ENCODE measurements around the gene RBBP5. TPM values are rescaled to one million over a fixed set of nuclear protein-coding genes. Genes with fewer than 3 reads are reported as not detected.

Gene RBBP5
- total and polyA plus RNA-seq, 2 donors (not counting 1 experiment from before 2014, with no cell fraction given), result 6.8 to 18.5 TPM

DNA sequence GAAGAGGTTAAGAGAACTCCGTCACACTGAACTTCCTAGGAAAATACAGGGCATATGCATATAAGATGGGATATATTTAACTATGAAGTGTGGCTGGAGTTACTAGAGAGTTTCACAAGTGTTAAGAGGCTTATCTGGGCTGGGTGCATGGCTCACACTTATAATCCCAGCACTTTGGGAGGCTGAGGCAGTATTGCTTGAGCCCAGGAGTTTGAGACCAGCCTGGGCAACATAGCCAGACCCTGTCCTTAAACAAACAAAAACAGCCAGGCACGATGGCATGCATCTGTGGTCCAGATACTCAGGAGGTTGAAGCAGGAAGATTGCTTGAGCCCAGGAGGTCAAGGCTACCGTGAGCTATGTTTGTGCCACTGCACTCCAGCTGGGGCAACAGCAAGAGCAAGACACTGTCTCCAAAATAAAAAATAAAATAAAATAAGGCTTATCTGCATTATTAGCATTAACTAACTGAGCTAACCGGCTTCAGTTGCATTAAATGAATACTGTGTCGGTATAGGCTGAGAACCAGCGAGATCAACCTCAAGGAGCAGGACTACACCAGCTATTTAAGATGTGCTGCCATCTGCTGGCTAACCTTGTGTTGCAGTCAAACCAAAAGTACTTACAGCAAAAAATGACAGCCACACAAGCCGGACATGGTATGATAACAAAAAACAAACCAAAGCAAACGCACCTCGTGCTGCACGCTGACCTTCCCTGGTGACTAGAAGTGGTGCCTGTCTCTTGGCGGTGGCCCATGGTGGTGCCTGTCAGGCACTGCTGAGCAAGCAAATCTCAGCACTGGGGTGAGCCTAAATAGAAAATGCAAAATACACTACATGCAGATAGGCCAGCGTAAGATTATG, 19.7 kb upstream of the RBBP5 start:
- Histone ChIP-seq H3K27ac (ENCODE audit: low read length in 2 of 2) (no peak overlapping the region), H2AFZ (ENCODE audit: insufficient read depth, low read depth, low read length, poor library complexity, severe bottlenecking) (peak overlapping the region; percentile 38), H3K79me2 (ENCODE audit: control insufficient read depth, insufficient read depth, low read length) (no peaks in the 10 kb centered on the region), H3K9ac (ENCODE audit: low read length) (no peak overlapping the region), H3K4me2 (replicated peaks; ENCODE audit: low read depth, low read length, poor library complexity, severe bottlenecking) (peak overlapping the region; percentile 53), H4K20me1 (ENCODE audit: control insufficient read depth, insufficient read depth, low read length, poor library complexity, severe bottlenecking) (no peaks in the 10 kb centered on the region), H3K4me1 (ENCODE audit: control insufficient read depth in 2 of 2, insufficient read depth in 2 of 2, low read length in 2 of 2) (peaks cover 15 to 23% of the 10 kb centered on the region in 2 donors), H3K36me3 (replicated peaks in 1 of 2; ENCODE audit: control extremely low read depth in 1 of 2, control insufficient read depth in 1 of 2, extremely low read depth in 1 of 2, insufficient read depth in 2 of 2, low read length in 1 of 2) (peaks cover 0 to 3% of the 10 kb centered on the region in 2 experiments), H3K9me3 (ENCODE audit: control extremely low read depth in 1 of 3, control insufficient read depth in 2 of 3, insufficient read depth in 1 of 3, low read length in 2 of 3) (no peaks in the 10 kb centered on the region), H3K4me3 (ENCODE audit: control extremely low read depth in 1 of 5, extremely low read depth in 1 of 5, insufficient read depth in 1 of 5, low read depth in 2 of 5, low read length in 4 of 5) (no peak overlapping the region), H3K27me3 (replicated peaks in 1 of 4; ENCODE audit: control extremely low read depth in 1 of 4, control insufficient read depth in 3 of 4, insufficient read depth in 4 of 4, low read length in 3 of 4) (no peaks in the 10 kb centered on the region)
- ChIA-PET CTCF (interaction anchor here (0.7 to 7.0 kb wide), 38 partner anchors 8 to 518 kb away, joined by 3 to 86 read pairs (median 4); partner anchors contain the start of gene RBBP5), POLR2A (interaction anchor here (1.0 to 1.4 kb wide), 2 partner anchors 13 to 19 kb away, joined by 5 to 12 read pairs; partner anchors contain the start of gene RBBP5)
- WGBS (ENCODE audit: insufficient coverage), result 15% methylated on average over 8 of the region's 12 CpGs
- H3K4me1 Mint-ChIP-seq, result peaks cover 28% of the 10 kb centered on the region
- H3K27me3 Mint-ChIP-seq, result no peaks in the 10 kb centered on the region
- peak overlapping the region; percentile 50 for H3K4me3 Mint-ChIP-seq
- intact Hi-C loops (cut with micrococcal nuclease), result loop anchor here (1.0 kb wide), 2 partner anchors 19 to 115 kb away; no protein-coding TSS in a partner anchor
- no peak overlapping the region for H3K27ac Mint-ChIP-seq
- no peaks in the 10 kb centered on the region for H3K9me3 Mint-ChIP-seq (ENCODE audit: insufficient read depth)
- ATAC-seq (ENCODE audit: low read depth), result peak; percentile 85
- no peak for TF ChIP-seq EZH2 (IDR thresholded peaks at IDR 0.05; ENCODE audit: borderline replicate concordance, insufficient read depth, low read depth, low read length, poor library complexity, severe bottlenecking)
- TF ChIP-seq, protein P1, sequence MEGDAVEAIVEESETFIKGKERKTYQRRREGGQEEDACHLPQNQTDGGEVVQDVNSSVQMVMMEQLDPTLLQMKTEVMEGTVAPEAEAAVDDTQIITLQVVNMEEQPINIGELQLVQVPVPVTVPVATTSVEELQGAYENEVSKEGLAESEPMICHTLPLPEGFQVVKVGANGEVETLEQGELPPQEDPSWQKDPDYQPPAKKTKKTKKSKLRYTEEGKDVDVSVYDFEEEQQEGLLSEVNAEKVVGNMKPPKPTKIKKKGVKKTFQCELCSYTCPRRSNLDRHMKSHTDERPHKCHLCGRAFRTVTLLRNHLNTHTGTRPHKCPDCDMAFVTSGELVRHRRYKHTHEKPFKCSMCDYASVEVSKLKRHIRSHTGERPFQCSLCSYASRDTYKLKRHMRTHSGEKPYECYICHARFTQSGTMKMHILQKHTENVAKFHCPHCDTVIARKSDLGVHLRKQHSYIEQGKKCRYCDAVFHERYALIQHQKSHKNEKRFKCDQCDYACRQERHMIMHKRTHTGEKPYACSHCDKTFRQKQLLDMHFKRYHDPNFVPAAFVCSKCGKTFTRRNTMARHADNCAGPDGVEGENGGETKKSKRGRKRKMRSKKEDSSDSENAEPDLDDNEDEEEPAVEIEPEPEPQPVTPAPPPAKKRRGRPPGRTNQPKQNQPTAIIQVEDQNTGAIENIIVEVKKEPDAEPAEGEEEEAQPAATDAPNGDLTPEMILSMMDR (IDR thresholded peaks at IDR 0.05), result peak; percentile 85
- peak; percentile 85 for DNase-seq

DNA sequence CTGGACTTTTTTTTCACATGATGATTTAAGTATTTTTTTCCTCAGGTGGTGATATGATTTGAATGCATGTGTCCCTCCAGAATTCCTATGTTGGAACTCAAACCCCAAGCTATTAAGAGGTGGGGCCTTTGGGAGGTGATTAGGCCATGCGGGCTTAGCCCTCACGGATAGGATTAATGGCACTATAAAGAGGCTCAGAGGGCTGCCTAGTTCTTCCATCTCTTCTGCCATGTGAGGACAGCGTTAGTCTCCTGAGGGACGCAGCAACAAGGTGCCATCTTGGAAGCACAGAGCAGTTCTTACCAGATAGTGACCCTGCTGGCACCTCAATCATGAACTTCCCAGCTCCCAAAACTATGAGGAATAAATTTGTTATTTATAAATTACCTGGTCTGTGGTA, 18.3 kb upstream of the RBBP5 start:
- H3K36me3 ChIP-seq (replicated peaks in 1 of 2; ENCODE audit: control extremely low read depth in 1 of 2, control insufficient read depth in 1 of 2, extremely low read depth in 1 of 2, insufficient read depth in 2 of 2, low read length in 1 of 2), result no peaks in the 10 kb centered on the region
- Mint-ChIP-seq H3K4me3 (no peak overlapping the region), H3K9me3 (ENCODE audit: insufficient read depth) (no peaks in the 10 kb centered on the region), H3K27ac (no peak overlapping the region), H3K4me1 (peaks cover 28% of the 10 kb centered on the region), H3K27me3 (no peaks in the 10 kb centered on the region)
- DNase-seq, result no peak
- no peaks in the 10 kb centered on the region for H3K27me3 ChIP-seq (replicated peaks in 1 of 4; ENCODE audit: control extremely low read depth in 1 of 4, control insufficient read depth in 3 of 4, insufficient read depth in 4 of 4, low read length in 3 of 4)
- H3K4me2 ChIP-seq (replicated peaks; ENCODE audit: low read depth, low read length, poor library complexity, severe bottlenecking), result no peak overlapping the region
- peaks cover 15 to 23% of the 10 kb centered on the region in 2 donors for H3K4me1 ChIP-seq (ENCODE audit: control insufficient read depth in 2 of 2, insufficient read depth in 2 of 2, low read length in 2 of 2)
- H3K9me3 ChIP-seq (ENCODE audit: control extremely low read depth in 1 of 3, control insufficient read depth in 2 of 3, insufficient read depth in 1 of 3, low read length in 2 of 3), result no peaks in the 10 kb centered on the region
- no peak overlapping the region for H3K4me3 ChIP-seq (ENCODE audit: control extremely low read depth in 1 of 5, extremely low read depth in 1 of 5, insufficient read depth in 1 of 5, low read depth in 2 of 5, low read length in 4 of 5)
- POLR2A ChIA-PET, result no interaction called here
- 100% methylated on average over 3 of the region's 4 CpGs for WGBS (ENCODE audit: insufficient coverage)
- CTCF ChIA-PET, result interaction anchor here (1.0 to 7.0 kb wide), 7 partner anchors 17 to 223 kb away, joined by 3 to 86 read pairs (median 6); partner anchors contain the start of gene RBBP5
- H2AFZ ChIP-seq (ENCODE audit: insufficient read depth, low read depth, low read length, poor library complexity, severe bottlenecking), result no peak overlapping the region
- H3K27ac ChIP-seq (ENCODE audit: low read length in 2 of 2), result no peak overlapping the region
- no peak for TF ChIP-seq EZH2 (IDR thresholded peaks at IDR 0.05; ENCODE audit: borderline replicate concordance, insufficient read depth, low read depth, low read length, poor library complexity, severe bottlenecking)
- TF ChIP-seq, protein P1 (IDR thresholded peaks at IDR 0.05), result no peak
- intact Hi-C loops (cut with micrococcal nuclease), result no loop called here
- no peaks in the 10 kb centered on the region for H3K79me2 ChIP-seq (ENCODE audit: control insufficient read depth, insufficient read depth, low read length)
- no peak overlapping the region for H3K9ac ChIP-seq (ENCODE audit: low read length)
- no peak for ATAC-seq (ENCODE audit: low read depth)
- no peaks in the 10 kb centered on the region for H4K20me1 ChIP-seq (ENCODE audit: control insufficient read depth, insufficient read depth, low read length, poor library complexity, severe bottlenecking)

Data from B cell (primary cell).